SJCRH30 (cell line): ENCODE measurements around the gene CCDC89. TPM values are rescaled to one million over a fixed set of nuclear protein-coding genes. Genes with fewer than 3 reads are reported as not detected.

Experiments
- DNase-seq, 2 experiments: peaks; one replicate each; pipeline ENCODE4 v3.0.0-alpha.2; 2015 to 2020
- H3K27ac ChIP-seq: fragments of 250-450 bp; sonication (Bioruptor Pico); 2 replicates; pipeline ENCODE4 v1.5.1; 2020; ENCODE audit warnings: mild to moderate bottlenecking, moderate library complexity
- H3K27me3 ChIP-seq: fragments of 250-450 bp; sonication (Bioruptor Pico); 2 replicates; pipeline ENCODE4 v1.5.1; 2020; ENCODE audit warnings: mild to moderate bottlenecking, moderate library complexity
- H3K36me3 ChIP-seq: fragments of 250-450 bp; sonication (Bioruptor Pico); 2 replicates; pipeline ENCODE4 v1.5.1; 2020; ENCODE audit warnings: mild to moderate bottlenecking, moderate library complexity
- H3K4me1 ChIP-seq: fragments of 250-450 bp; sonication (Bioruptor Pico); 2 replicates; pipeline ENCODE4 v1.5.1; 2020; ENCODE audit warnings: mild to moderate bottlenecking, moderate library complexity
- H3K4me3 ChIP-seq: fragments of 250-450 bp; sonication (Bioruptor Pico); 2 replicates; pipeline ENCODE4 v1.5.1; 2020; ENCODE audit warnings: mild to moderate bottlenecking, moderate library complexity
- H3K9me3 ChIP-seq: fragments of 250-450 bp; sonication (Bioruptor Pico); replicated peaks from 2 replicates; pipeline ENCODE4 v1.5.1; 2020; ENCODE audit warnings: mild to moderate bottlenecking, moderate library complexity
- total RNA-seq: library from RNA; depleted of rRNA; stranded (reverse); fragments of >200 nt; shearing (Covaris generic); gene quantifications from 2 replicates; pipeline ENCODE4 v1.2.3, GENCODE V29; 2014

CCDC89 gene
- total RNA-seq, 1 experiment from 2014 or later: 4.4 TPM

DNA sequence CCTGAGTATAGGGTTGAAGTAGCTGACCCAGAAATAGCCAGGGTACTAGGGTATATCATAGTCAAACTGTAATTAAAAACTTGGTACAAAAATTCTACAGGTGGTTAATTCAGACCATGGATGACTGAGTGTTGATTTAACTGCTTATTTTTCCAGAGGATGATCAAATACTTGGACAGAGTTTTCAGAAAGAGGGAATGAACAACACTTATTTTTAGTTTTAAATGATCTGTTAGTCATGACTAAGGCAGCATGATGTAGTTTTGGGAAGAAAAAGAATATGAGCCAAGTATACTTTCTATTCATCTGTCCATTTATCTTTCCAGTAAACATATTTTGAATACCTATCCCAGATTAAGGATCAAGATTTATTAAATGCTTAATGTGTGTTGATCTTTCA, 19.8 kb upstream of the CCDC89 start:
- Histone ChIP-seq H3K9me3 (no peaks in the 10 kb centered on the region), H3K36me3 (peaks cover 90% of the 10 kb centered on the region), H3K27ac (no peak overlapping the region), H3K4me3 (no peak overlapping the region), H3K4me1 (no peaks in the 10 kb centered on the region), H3K27me3 (no peaks in the 10 kb centered on the region)
- DNase-seq: no peak

- Histone ChIP-seq H3K27me3 (no peaks in the 10 kb centered on the region), H3K4me1 (no peaks in the 10 kb centered on the region), H3K4me3 (no peak overlapping the region), H3K36me3 (peaks cover 90% of the 10 kb centered on the region), H3K27ac (no peak overlapping the region), H3K9me3 (no peaks in the 10 kb centered on the region)
- DNase-seq: no peak
These were observed 19.0 kb upstream of the CCDC89 start for GRCh38 chr11:85704967-85705366.

GRCh38 chr11:85699957-85700741, 14.2 kb upstream of the CCDC89 start:
- no peaks in the 10 kb centered on the region for H3K27me3 ChIP-seq
- H3K4me1 ChIP-seq: no peaks in the 10 kb centered on the region
- no peak overlapping the region for H3K4me3 ChIP-seq
- no peak overlapping the region for H3K27ac ChIP-seq
- DNase-seq: no peak
- H3K36me3 ChIP-seq: peaks cover 95% of the 10 kb centered on the region
- no peaks in the 10 kb centered on the region for H3K9me3 ChIP-seq

- H3K4me3 ChIP-seq: no peak overlapping the region
- no peaks in the 10 kb centered on the region for H3K27me3 ChIP-seq
- DNase-seq: no peak
- no peaks in the 10 kb centered on the region for H3K4me1 ChIP-seq
- H3K9me3 ChIP-seq: no peaks in the 10 kb centered on the region
- H3K27ac ChIP-seq: no peak overlapping the region
- peaks cover 94% of the 10 kb centered on the region for H3K36me3 ChIP-seq
These were observed 12.2 kb upstream of the CCDC89 start for GRCh38 chr11:85698195-85698594.

GRCh38 chr11:85697747-85698146, 11.8 kb upstream of the CCDC89 start:
- no peak for DNase-seq
- Histone ChIP-seq H3K4me1 (no peaks in the 10 kb centered on the region), H3K4me3 (no peak overlapping the region), H3K27me3 (no peaks in the 10 kb centered on the region), H3K36me3 (peaks cover 94% of the 10 kb centered on the region), H3K9me3 (no peaks in the 10 kb centered on the region), H3K27ac (no peak overlapping the region)

GRCh38 chr11:85695546-85695945, 9.6 kb upstream of the CCDC89 start:
- no peaks in the 10 kb centered on the region for H3K9me3 ChIP-seq
- no peaks in the 10 kb centered on the region for H3K4me1 ChIP-seq
- no peaks in the 10 kb centered on the region for H3K27me3 ChIP-seq
- H3K4me3 ChIP-seq: no peak overlapping the region
- peaks cover 89% of the 10 kb centered on the region for H3K36me3 ChIP-seq
- DNase-seq: no peak
- H3K27ac ChIP-seq: no peak overlapping the region

GRCh38 chr11:85694385-85694980, 8.5 kb upstream of the CCDC89 start:
- peak in 1 of 2 experiments; percentile 68 for DNase-seq
- Histone ChIP-seq H3K27ac (no peak overlapping the region), H3K36me3 (peaks cover 87% of the 10 kb centered on the region)

GRCh38 chr11:85685125-85685819, 723 bp downstream of the CCDC89 start:
- Histone ChIP-seq H3K27me3 (no peaks in the 10 kb centered on the region), H3K4me3 (peak overlapping the region; percentile 55), H3K36me3 (peaks cover 6% of the 10 kb centered on the region), H3K9me3 (no peaks in the 10 kb centered on the region), H3K4me1 (peaks cover 12% of the 10 kb centered on the region), H3K27ac (peak overlapping the region; percentile 67)
- DNase-seq: peak; percentile 95 to 97

More at GRCh38 chr11:85694385-85694980, 8.5 kb upstream of the CCDC89 start:
- H3K4me3 ChIP-seq: no peak overlapping the region
- no peaks in the 10 kb centered on the region for H3K4me1 ChIP-seq
- no peaks in the 10 kb centered on the region for H3K27me3 ChIP-seq
- H3K9me3 ChIP-seq: no peaks in the 10 kb centered on the region

- H3K27ac ChIP-seq: peak overlapping the region; percentile 34
- DNase-seq: peak; percentile 78 to 79
- H3K9me3 ChIP-seq: no peaks in the 10 kb centered on the region
- peak overlapping the region; percentile 55 for H3K4me3 ChIP-seq
- no peaks in the 10 kb centered on the region for H3K36me3 ChIP-seq
- H3K4me1 ChIP-seq: peaks cover 12% of the 10 kb centered on the region
- H3K27me3 ChIP-seq: no peaks in the 10 kb centered on the region
These were observed 3.4 kb downstream of the CCDC89 start for GRCh38 chr11:85682330-85683305.

GRCh38 chr11:85680897-85681296, 5.1 kb downstream of the CCDC89 start:
- Histone ChIP-seq H3K4me3 (no peak overlapping the region), H3K27me3 (no peaks in the 10 kb centered on the region), H3K27ac (no peak overlapping the region), H3K36me3 (no peaks in the 10 kb centered on the region), H3K4me1 (peaks cover 8% of the 10 kb centered on the region), H3K9me3 (no peaks in the 10 kb centered on the region)
- peak; percentile 20 to 44 for DNase-seq

GRCh38 chr11:85679576-85679975, 6.4 kb downstream of the CCDC89 start:
- Histone ChIP-seq H3K4me3 (no peak overlapping the region), H3K4me1 (peaks cover 8% of the 10 kb centered on the region), H3K9me3 (no peaks in the 10 kb centered on the region), H3K27me3 (no peaks in the 10 kb centered on the region), H3K36me3 (no peaks in the 10 kb centered on the region), H3K27ac (no peak overlapping the region)
- DNase-seq: no peak

DNA sequence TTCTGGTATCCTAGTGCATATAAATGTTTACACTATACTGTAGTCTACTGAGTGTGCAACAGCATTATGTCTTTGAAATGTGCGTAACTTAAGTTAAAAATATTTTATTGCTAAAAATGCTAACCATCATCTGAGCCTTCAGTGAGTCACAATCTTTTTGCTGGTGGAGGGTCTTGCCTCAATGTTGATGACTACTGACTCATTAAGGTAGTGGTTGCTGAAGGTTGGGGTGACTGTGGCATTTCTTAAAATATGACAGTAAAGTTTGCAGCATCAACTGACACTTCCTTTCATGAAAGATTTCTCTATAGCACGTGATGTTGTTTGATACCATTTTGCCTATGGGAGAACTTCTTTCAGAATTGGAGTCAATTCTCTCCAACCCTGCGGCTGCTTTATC, 12.6 kb downstream of the CCDC89 start:
- Histone ChIP-seq H3K4me3 (no peak overlapping the region), H3K9me3 (0 out of 2 replicates have a peak, but pooled peaks cover 3% of the 10 kb centered on the region), H3K36me3 (no peaks in the 10 kb centered on the region), H3K4me1 (no peaks in the 10 kb centered on the region), H3K27ac (no peak overlapping the region), H3K27me3 (no peaks in the 10 kb centered on the region)
- DNase-seq: no peak

- DNase-seq: no peak
- Histone ChIP-seq H3K27ac (no peak overlapping the region), H3K36me3 (no peaks in the 10 kb centered on the region), H3K4me3 (no peak overlapping the region), H3K9me3 (0 out of 2 replicates have a peak, but pooled peaks cover 3% of the 10 kb centered on the region), H3K4me1 (no peaks in the 10 kb centered on the region), H3K27me3 (no peaks in the 10 kb centered on the region)
These were observed 13.7 kb downstream of the CCDC89 start for GRCh38 chr11:85672105-85672902.
